A549 (cell line): ENCODE measurements around the gene VLDLR.

Experiments
- BHLHE40 ChIP-seq: IDR thresholded peaks from 2 replicates; pipeline ENCODE4 v1.6.1; 2012; ENCODE audit warnings: low read depth, low read length, inconsistent platforms
- CTCF ChIP-seq: fragments of >200 bp; sonication (Bioruptor Twin); formaldehyde crosslinking; IDR thresholded peaks from 3 replicates; pipeline ENCODE4 v1.5.1; 2016
- GATA3 ChIP-seq: IDR thresholded peaks from 2 replicates; pipeline ENCODE4 v1.6.1; 2012; ENCODE audit warnings: borderline replicate concordance
- JUN ChIP-seq, 2 experiments: fragments of >200 bp; sonication (Bioruptor Twin); formaldehyde crosslinking; IDR thresholded peaks; 2 replicates in 1 of 2; 3 replicates in 1 of 2; pipeline ENCODE4 v1.6.1; 2016 to 2017
- NPAS2 ChIP-seq: fragments of 250-450 bp; sonication (Bioruptor Pico); IDR thresholded peaks from 2 replicates; pipeline ENCODE4 v1.8.0; 2022; ENCODE audit warnings: mild to moderate bottlenecking, moderate library complexity, borderline replicate concordance
- NR3C1 ChIP-seq: fragments of >200 bp; sonication (Bioruptor Twin); formaldehyde crosslinking; IDR thresholded peaks from 3 replicates; pipeline ENCODE4 v1.6.1; 2017
- POLR2A ChIP-seq: IDR thresholded peaks from 2 replicates; pipeline ENCODE4 v1.6.1; 2012; ENCODE audit warnings: mild to moderate bottlenecking, low read length
- RAD21 ChIP-seq, 2 experiments: fragments of >200 bp in 1 of 2; sonication (Bioruptor Twin) in 1 of 2; formaldehyde crosslinking in 1 of 2; IDR thresholded peaks in 1 of 2; conservative IDR thresholded peaks in 1 of 2; 2 replicates in 1 of 2; 3 replicates in 1 of 2; pipeline ENCODE4 v1.6.1; 2012 to 2018; ENCODE audit warnings: inconsistent platforms in 1 of 2
- REST ChIP-seq: fragments of 200-600 bp; sonication (generic); IDR thresholded peaks from 2 replicates; pipeline ENCODE4 v1.6.1; 2016; ENCODE audit warnings: antibody characterized with exemption, mild to moderate bottlenecking, moderate library complexity
- RFX5 ChIP-seq: fragments of 450-650 bp; IDR thresholded peaks from 2 replicates; pipeline ENCODE4 v1.7.1; 2014; ENCODE audit warnings: antibody characterized with exemption, mild to moderate bottlenecking, moderate library complexity
- SMC3 ChIP-seq: fragments of >200 bp; sonication (Bioruptor Twin); formaldehyde crosslinking; IDR thresholded peaks from 3 replicates; pipeline ENCODE4 v1.6.1; 2018; ENCODE audit warnings: inconsistent platforms
- ZC3H11A ChIP-seq: fragments of 450-650 bp; IDR thresholded peaks from 2 replicates; pipeline ENCODE4 v1.6.1; 2014; ENCODE audit warnings: antibody characterized with exemption, mild to moderate bottlenecking

- no peak for TF ChIP-seq ZC3H11A
- no peak for TF ChIP-seq REST
- no peak for TF ChIP-seq JUN (IDR thresholded peaks at IDR 0.05)
- no peak for TF ChIP-seq RAD21 (conservative IDR thresholded peaks at IDR 0.05 in 1 of 2, IDR thresholded peaks at IDR 0.05 in 1 of 2)
- TF ChIP-seq GATA3, result no peak
- TF ChIP-seq POLR2A, result no peak
- TF ChIP-seq CTCF, result no peak
- no peak for TF ChIP-seq RFX5
- no peak for TF ChIP-seq SMC3
- no peak for TF ChIP-seq NR3C1
- no peak for TF ChIP-seq BHLHE40
- no peak for TF ChIP-seq NPAS2 (CRISPR knock-in tag)
Measured at GRCh38 chr9:2700398-2700797, 78.8 kb downstream of the VLDLR start.
